ENCODE data around the gene HDGF.
A peak's percentile ranks its signal among the peaks of the same experiment; 100 is the strongest.

HDGF gene

GRCh38 chr1:156697481-156697880 is 54.0 kb downstream of the HDGF start:
- no peak for TF ChIP-seq CTCF (IDR thresholded peaks at IDR 0.05; ENCODE audit: insufficient read depth, low read depth, low read length, missing control alignments)
- no peak overlapping the region for H3K4me3 ChIP-seq (ENCODE audit: low read length)
- no peak for DNase-seq (ENCODE audit: low read depth)

- no peak overlapping the region for H3K4me3 ChIP-seq (ENCODE audit: low read length)
- no peak for DNase-seq (ENCODE audit: low read depth)
- TF ChIP-seq CTCF (IDR thresholded peaks at IDR 0.05; ENCODE audit: insufficient read depth, low read depth, low read length, missing control alignments), result no peak
Measured at GRCh38 chr1:156696755-156697154, 54.7 kb downstream of the HDGF start.

- TF ChIP-seq CTCF (IDR thresholded peaks at IDR 0.05; ENCODE audit: insufficient read depth, low read depth, low read length, missing control alignments), result no peak
- no peak overlapping the region for H3K4me3 ChIP-seq (ENCODE audit: low read length)
- no peak for DNase-seq (ENCODE audit: low read depth)
Measured at GRCh38 chr1:156694690-156694962, 56.8 kb downstream of the HDGF start.

- no peak for TF ChIP-seq CTCF (IDR thresholded peaks at IDR 0.05; ENCODE audit: insufficient read depth, low read depth, low read length, missing control alignments)
- no peak overlapping the region for H3K4me3 ChIP-seq (ENCODE audit: low read length)
- DNase-seq (ENCODE audit: low read depth), result peak; percentile 75
Measured at GRCh38 chr1:156693848-156694689, 57.4 kb downstream of the HDGF start.

GRCh38 chr1:156692925-156693847 is 58.3 kb downstream of the HDGF start:
- H3K4me3 ChIP-seq (ENCODE audit: low read length), result no peak overlapping the region
- DNase-seq (ENCODE audit: low read depth), result peak; percentile 75
- no peak for TF ChIP-seq CTCF (IDR thresholded peaks at IDR 0.05; ENCODE audit: insufficient read depth, low read depth, low read length, missing control alignments)

- H3K4me3 ChIP-seq (ENCODE audit: low read length), result peak overlapping the region; percentile 5
- peak; percentile 51 for DNase-seq (ENCODE audit: low read depth)
- TF ChIP-seq CTCF (IDR thresholded peaks at IDR 0.05; ENCODE audit: insufficient read depth, low read depth, low read length, missing control alignments), result no peak
Measured at GRCh38 chr1:156692441-156692924, 59.0 kb downstream of the HDGF start.

Data from epithelial cell of esophagus (primary cell).